ENCODE results near the gene CLDN8. TPM values are rescaled to one million over a fixed set of nuclear protein-coding genes. Genes with fewer than 3 reads are reported as not detected.

CLDN8 gene
- total and polyA plus RNA-seq, 12 donors, result not detected

DNA sequence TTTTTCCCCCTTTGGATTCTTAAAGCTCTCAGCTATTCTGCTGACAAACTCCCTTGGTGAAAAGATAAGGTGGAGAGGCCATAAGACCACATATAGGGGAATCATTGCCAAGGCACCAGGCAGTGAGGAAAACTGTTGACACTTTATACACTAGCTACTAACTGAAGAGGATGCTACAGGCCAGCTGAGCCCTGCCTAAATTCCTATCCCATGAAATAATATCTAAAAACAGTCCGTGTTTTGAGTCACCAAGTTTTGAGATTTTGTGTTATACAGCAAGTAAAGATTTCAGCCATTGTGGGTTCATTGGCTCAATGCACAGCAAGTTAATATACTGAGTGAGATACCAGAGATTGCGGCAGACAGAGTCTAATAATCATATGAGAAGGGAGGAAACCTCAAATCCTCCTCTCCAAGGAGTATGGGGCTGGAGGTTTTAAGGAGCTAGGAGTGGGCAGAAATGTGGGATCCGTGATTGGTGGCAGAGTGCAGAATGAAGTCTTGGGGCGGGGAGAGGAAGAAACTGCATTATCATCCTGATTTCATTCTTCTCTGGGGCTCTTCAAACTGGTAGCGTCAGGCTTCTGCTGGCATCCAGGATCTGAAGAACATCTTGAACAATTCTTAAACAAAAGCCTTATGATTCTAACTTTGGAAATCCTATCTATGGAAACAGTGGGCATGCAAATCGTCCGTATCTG lies 9.2 kb downstream of the CLDN8 start:
- ATAC-seq (no peak), DNase-seq (no peak)
- intact Hi-C loops (cut with DNase I), result no loop called here
- Histone ChIP-seq H3K4me3 (no peak overlapping the region), H3K27me3 (no peaks in the 10 kb centered on the region), H3K27ac (no peak overlapping the region), H3K4me1 (no peaks in the 10 kb centered on the region), H3K36me3 (no peaks in the 10 kb centered on the region), H3K9me3 (peaks cover 0 to 4% (median 0%) of the 10 kb centered on the region in 11 donors)
- WGBS, 2 donors, result 42 to 51% methylated on average over 7 of the region's 7 CpGs
- TF ChIP-seq, protein P1, sequence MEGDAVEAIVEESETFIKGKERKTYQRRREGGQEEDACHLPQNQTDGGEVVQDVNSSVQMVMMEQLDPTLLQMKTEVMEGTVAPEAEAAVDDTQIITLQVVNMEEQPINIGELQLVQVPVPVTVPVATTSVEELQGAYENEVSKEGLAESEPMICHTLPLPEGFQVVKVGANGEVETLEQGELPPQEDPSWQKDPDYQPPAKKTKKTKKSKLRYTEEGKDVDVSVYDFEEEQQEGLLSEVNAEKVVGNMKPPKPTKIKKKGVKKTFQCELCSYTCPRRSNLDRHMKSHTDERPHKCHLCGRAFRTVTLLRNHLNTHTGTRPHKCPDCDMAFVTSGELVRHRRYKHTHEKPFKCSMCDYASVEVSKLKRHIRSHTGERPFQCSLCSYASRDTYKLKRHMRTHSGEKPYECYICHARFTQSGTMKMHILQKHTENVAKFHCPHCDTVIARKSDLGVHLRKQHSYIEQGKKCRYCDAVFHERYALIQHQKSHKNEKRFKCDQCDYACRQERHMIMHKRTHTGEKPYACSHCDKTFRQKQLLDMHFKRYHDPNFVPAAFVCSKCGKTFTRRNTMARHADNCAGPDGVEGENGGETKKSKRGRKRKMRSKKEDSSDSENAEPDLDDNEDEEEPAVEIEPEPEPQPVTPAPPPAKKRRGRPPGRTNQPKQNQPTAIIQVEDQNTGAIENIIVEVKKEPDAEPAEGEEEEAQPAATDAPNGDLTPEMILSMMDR (IDR thresholded peaks at IDR 0.05), result no peak

DNA sequence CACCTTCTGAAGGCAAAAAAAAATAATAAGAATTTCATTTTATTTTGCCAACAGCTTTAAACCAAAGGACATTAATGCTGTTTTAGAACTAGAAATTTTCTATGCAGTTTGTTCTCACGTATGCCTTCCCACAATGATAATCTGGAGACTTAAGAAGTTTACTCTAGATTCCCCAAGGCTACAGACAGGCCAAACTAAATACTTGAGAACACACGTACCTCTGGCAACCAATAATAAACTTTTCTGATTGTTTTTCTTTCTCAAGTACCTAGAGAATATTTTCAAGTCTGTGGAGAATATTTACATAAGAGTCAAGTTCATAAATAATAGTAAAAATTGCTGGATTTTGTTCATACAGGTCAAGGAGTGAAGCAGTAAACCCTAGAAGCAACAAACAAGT lies 15.9 kb downstream of the CLDN8 start:
- no peaks in the 10 kb centered on the region for H3K36me3 ChIP-seq
- no peak overlapping the region for H3K27ac ChIP-seq
- no peak for ATAC-seq
- H3K9me3 ChIP-seq, result peaks cover 0 to 15% (median 0%) of the 10 kb centered on the region in 11 donors
- H3K4me3 ChIP-seq, result no peak overlapping the region
- H3K27me3 ChIP-seq, result no peaks in the 10 kb centered on the region
- WGBS, 2 donors, result 49 to 54% methylated on average over 2 of the region's 2 CpGs
- H3K4me1 ChIP-seq, result no peaks in the 10 kb centered on the region
- DNase-seq, result no peak
- TF ChIP-seq, protein P1 (IDR thresholded peaks at IDR 0.05), result no peak
- intact Hi-C loops (cut with DNase I), result no loop called here

DNA sequence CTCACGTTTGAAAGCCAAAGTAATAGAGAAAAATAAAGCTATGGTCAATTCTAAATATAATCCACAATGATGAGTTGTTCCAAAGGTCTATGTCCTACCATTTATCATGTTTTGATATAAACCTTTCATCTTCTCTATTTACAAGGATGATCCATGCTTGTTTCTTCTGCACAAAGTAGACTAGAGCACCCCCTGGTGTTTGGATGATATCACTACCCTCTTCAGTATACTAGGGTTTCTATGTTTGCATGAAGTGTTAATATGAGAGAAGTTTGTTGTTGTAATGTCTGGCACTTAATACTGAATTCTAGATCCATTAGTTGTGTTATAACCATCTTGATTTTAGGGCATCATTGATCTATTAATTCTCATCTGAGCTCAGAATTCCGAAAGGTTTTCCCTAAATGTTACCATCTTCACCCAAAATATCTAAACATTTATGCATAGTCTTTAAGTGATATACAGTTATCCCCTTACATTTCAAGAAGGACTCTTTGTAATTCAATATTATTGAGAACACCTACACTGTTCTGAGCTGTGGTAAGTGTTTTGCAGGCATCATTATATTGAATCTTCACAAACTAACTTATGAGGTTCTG lies 21.1 kb downstream of the CLDN8 start:
- TF ChIP-seq, protein P1 (IDR thresholded peaks at IDR 0.05), result peak in 6 of 9 donors; percentile 19 to 50 (median 47)
- DNase-seq, result no peak

DNA sequence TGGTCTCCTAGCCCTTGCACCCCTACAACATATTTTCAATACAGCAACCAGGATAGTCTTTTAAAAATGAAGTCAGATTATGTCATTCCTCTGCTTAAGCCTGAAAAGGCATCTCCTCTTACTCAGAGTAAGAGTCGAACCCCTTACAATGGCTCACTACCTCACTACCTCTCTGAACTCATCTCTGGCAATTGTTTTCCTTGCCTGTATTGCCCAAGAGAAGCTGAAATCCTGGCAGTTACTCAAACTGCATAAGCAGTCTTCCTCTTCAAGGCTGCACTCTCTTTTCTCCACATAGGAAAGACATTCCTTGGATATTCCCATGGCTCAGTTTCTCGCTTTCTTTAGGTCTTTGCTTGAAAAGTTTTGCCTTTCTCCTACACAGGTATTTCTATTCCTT lies 22.7 kb downstream of the CLDN8 start:
- ATAC-seq (no peak), DNase-seq (no peak)
- Histone ChIP-seq H3K36me3 (no peaks in the 10 kb centered on the region), H3K27me3 (peaks cover 0 to 7% (median 0%) of the 10 kb centered on the region in 7 donors), H3K4me3 (no peak overlapping the region), H3K4me1 (no peaks in the 10 kb centered on the region), H3K27ac (no peak overlapping the region), H3K9me3 (no peaks in the 10 kb centered on the region)
- TF ChIP-seq, protein P1 (IDR thresholded peaks at IDR 0.05), result no peak
- intact Hi-C loops (cut with DNase I), result no loop called here
- 82 to 89% methylated on average over 2 of the region's 2 CpGs for WGBS, 2 donors

More for the DNA sequence above, 21.1 kb downstream of the CLDN8 start:
- intact Hi-C loops (cut with DNase I), result no loop called here
- Histone ChIP-seq H3K4me3 (no peak overlapping the region), H3K36me3 (no peaks in the 10 kb centered on the region), H3K27ac (no peak overlapping the region), H3K9me3 (no peaks in the 10 kb centered on the region), H3K4me1 (no peaks in the 10 kb centered on the region), H3K27me3 (peaks cover 0 to 3% (median 0%) of the 10 kb centered on the region in 7 donors)
- ATAC-seq, result no peak
- WGBS, 2 donors, result 33 to 35% methylated on average over 2 of the region's 2 CpGs
